Right atrium auricular region (tissue), 2 donors: ENCODE results near the gene ABCC12. TPM values are rescaled to one million over a fixed set of nuclear protein-coding genes. Genes with fewer than 3 reads are reported as not detected.
A peak's percentile ranks its signal among the peaks of the same experiment; 100 is the strongest.

Source experiments
- DNase-seq: peaks from one replicate; pipeline ENCODE4 v3.0.0-alpha.2; 2019; ENCODE audit warnings: low spot score
- H3K27ac ChIP-seq, 2 donors: fragments of 200-600 bp; sonication (generic); 1 replicate in 1 of 2; 2 replicates in 1 of 2; pipeline ENCODE4 v1.5.1; 2016 to 2019
- H3K27me3 ChIP-seq, 2 donors: fragments of 200-600 bp; sonication (generic); one replicate each; pipeline versions ENCODE4 v1.5.1 to v1.6.0; 2017 to 2019
- H3K36me3 ChIP-seq: fragments of 200-600 bp; sonication (generic); one replicate; pipeline ENCODE4 v1.5.1; 2016
- H3K4me1 ChIP-seq, 2 donors: fragments of 200-600 bp; sonication (generic); one replicate each; pipeline versions ENCODE4 v1.5.1 to v1.6.0; 2017 to 2019
- H3K4me3 ChIP-seq, 2 donors: fragments of 200-600 bp; sonication (generic); 1 replicate in 1 of 2; 2 replicates in 1 of 2; pipeline ENCODE4 v1.5.1; 2017 to 2019; ENCODE audit warnings: mild to moderate bottlenecking in 1 of 2, moderate library complexity in 1 of 2
- H3K9me3 ChIP-seq, 2 donors: fragments of 200-600 bp; sonication (generic); one replicate each; pipeline ENCODE4 v1.5.1; 2019
- CTCF ChIP-seq, 2 donors: fragments of 200-600 bp; sonication (generic); IDR thresholded peaks; one replicate each; pipeline ENCODE4 v1.5.1; 2019; ENCODE audit warnings: antibody characterized with exemption in 2 of 2
- total RNA-seq, 2 donors: library from RNA; depleted of rRNA; stranded (reverse); fragments of >200 nt; gene quantifications; one replicate each; pipeline ENCODE4 v1.1.0, GENCODE V29; 2016

Gene ABCC12
- total RNA-seq, 2 donors from 2014 or later: not detected

GRCh38 chr16:48118841-48119240 is 37.0 kb downstream of the ABCC12 start:
- no peak for TF ChIP-seq CTCF (IDR thresholded peaks at IDR 0.05)
- Histone ChIP-seq H3K4me3 (no peak overlapping the region), H3K9me3 (no peaks in the 10 kb centered on the region), H3K36me3 (no peaks in the 10 kb centered on the region), H3K27me3 (no peaks in the 10 kb centered on the region), H3K27ac (no peak overlapping the region), H3K4me1 (no peaks in the 10 kb centered on the region)
- DNase-seq: no peak

GRCh38 chr16:48117217-48118105 is 38.3 kb downstream of the ABCC12 start:
- no peak overlapping the region for H3K4me3 ChIP-seq
- TF ChIP-seq CTCF (IDR thresholded peaks at IDR 0.05): peak; percentile 36 to 63
- DNase-seq: no peak
- H3K4me1 ChIP-seq: no peaks in the 10 kb centered on the region
- no peak overlapping the region for H3K27ac ChIP-seq
- H3K9me3 ChIP-seq: no peaks in the 10 kb centered on the region
- no peaks in the 10 kb centered on the region for H3K27me3 ChIP-seq
- H3K36me3 ChIP-seq: no peaks in the 10 kb centered on the region

GRCh38 chr16:48115299-48115698 is 40.5 kb downstream of the ABCC12 start:
- no peaks in the 10 kb centered on the region for H3K27me3 ChIP-seq
- no peak overlapping the region for H3K4me3 ChIP-seq
- TF ChIP-seq CTCF (IDR thresholded peaks at IDR 0.05): no peak
- H3K36me3 ChIP-seq: no peaks in the 10 kb centered on the region
- DNase-seq: no peak
- no peaks in the 10 kb centered on the region for H3K4me1 ChIP-seq
- no peaks in the 10 kb centered on the region for H3K9me3 ChIP-seq
- H3K27ac ChIP-seq: no peak overlapping the region

GRCh38 chr16:48114410-48114809 is 41.4 kb downstream of the ABCC12 start:
- H3K27me3 ChIP-seq: no peaks in the 10 kb centered on the region
- no peak overlapping the region for H3K27ac ChIP-seq
- no peak overlapping the region for H3K4me3 ChIP-seq
- no peak for DNase-seq
- no peaks in the 10 kb centered on the region for H3K36me3 ChIP-seq
- TF ChIP-seq CTCF (IDR thresholded peaks at IDR 0.05): no peak
- no peaks in the 10 kb centered on the region for H3K9me3 ChIP-seq
- H3K4me1 ChIP-seq: no peaks in the 10 kb centered on the region

- no peak for TF ChIP-seq CTCF (IDR thresholded peaks at IDR 0.05)
- no peaks in the 10 kb centered on the region for H3K27me3 ChIP-seq
- no peak overlapping the region for H3K4me3 ChIP-seq
- DNase-seq: no peak
- no peaks in the 10 kb centered on the region for H3K9me3 ChIP-seq
- no peak overlapping the region for H3K27ac ChIP-seq
- no peaks in the 10 kb centered on the region for H3K36me3 ChIP-seq
- no peaks in the 10 kb centered on the region for H3K4me1 ChIP-seq
Observed at GRCh38 chr16:48113471-48113870, 42.3 kb downstream of the ABCC12 start.
